ENCODE data around the gene TM9SF4.

The TM9SF4 gene

DNA sequence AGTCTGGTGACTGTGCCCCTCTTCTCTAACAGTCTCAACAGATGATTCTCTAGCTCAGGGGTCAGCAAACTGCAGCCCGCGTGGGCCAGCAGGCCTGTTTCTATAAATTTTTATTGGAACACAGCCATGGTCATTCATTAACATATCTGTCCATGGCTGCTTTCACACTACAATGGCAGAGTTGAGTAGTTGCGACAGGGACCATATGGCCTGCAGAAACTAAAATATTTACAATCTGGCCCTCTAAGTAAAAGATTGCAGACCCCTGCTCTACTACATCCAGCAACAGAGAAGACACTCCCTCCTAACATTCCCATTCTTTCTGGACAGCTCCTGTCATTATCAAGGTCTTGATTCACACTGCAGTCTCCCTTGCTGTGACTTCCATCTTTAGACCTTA, 52.8 kb downstream of the TM9SF4 start:
- Histone ChIP-seq H3K4me3 (ENCODE audit: insufficient read depth in 1 of 2, low read depth in 1 of 2, low read length in 2 of 2) (no peak overlapping the region), H4K91ac (ENCODE audit: low read length) (no peak overlapping the region), H3K36me3 (ENCODE audit: control insufficient read depth in 1 of 2, insufficient read depth in 2 of 2, low read depth in 1 of 2, low read length in 2 of 2) (peaks cover 86 to 92% of the 10 kb centered on the region in 2 experiments), H3K4ac (ENCODE audit: low read depth in 1 of 2, low read length in 2 of 2) (no peak overlapping the region), H2AK5ac (ENCODE audit: low read length, severe bottlenecking) (no peak overlapping the region), H2BK15ac (ENCODE audit: low read depth, poor library complexity, severe bottlenecking) (no peak overlapping the region), H3K27ac (ENCODE audit: low read length, poor library complexity, severe bottlenecking) (no peak overlapping the region), H4K8ac (ENCODE audit: low read length) (no peak overlapping the region), H3K79me1 (replicated peaks; ENCODE audit: low read length, poor library complexity, severe bottlenecking) (peaks cover 19% of the 10 kb centered on the region), H2BK120ac (ENCODE audit: low read depth, low read length) (no peak overlapping the region), H3K27me3 (ENCODE audit: control insufficient read depth in 1 of 2, insufficient read depth in 1 of 2, low read length in 2 of 2) (no peaks in the 10 kb centered on the region), H3K18ac (ENCODE audit: low read depth in 1 of 2, low read length in 2 of 2) (no peak overlapping the region), H2BK12ac (ENCODE audit: low read length in 2 of 2) (no peak overlapping the region), H3K9ac (ENCODE audit: low read length) (no peak overlapping the region), H2AFZ (ENCODE audit: low read depth, low read length) (no peak overlapping the region), H3K14ac (ENCODE audit: low read length in 2 of 2) (no peak overlapping the region), H3K23ac (ENCODE audit: low read length in 2 of 2) (no peak overlapping the region), H3K9me3 (ENCODE audit: control insufficient read depth, low read length) (no peaks in the 10 kb centered on the region), H2BK5ac (ENCODE audit: low read depth, low read length, poor library complexity, severe bottlenecking) (no peak overlapping the region), H3K4me1 (ENCODE audit: control insufficient read depth, insufficient read depth, low read depth, low read length) (no peaks in the 10 kb centered on the region), H3K4me2 (ENCODE audit: low read length, poor library complexity, severe bottlenecking) (no peak overlapping the region)
- no peak for DNase-seq
- 91% methylated on average over 3 of the region's 3 CpGs for WGBS

DNA sequence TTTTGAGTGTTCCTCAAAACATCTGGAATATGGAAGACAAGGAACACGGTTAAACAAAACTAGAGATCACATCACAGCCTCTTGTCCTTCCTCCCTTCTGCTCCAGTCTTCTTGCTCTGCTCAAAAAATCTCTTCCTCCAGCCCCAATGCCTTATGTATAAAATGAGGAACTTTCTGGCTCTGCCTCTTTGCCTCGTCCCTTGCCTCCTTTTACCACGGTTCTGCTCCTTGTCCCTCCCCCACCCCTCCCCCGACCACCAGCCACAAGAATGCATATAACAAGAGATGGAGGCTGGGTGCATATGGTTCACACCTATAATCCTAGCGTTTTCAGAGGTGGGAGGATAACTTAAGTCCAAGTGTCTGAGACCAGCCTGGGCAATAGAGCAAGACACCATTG, 54.4 kb downstream of the TM9SF4 start:
- no peak overlapping the region for H2AFZ ChIP-seq (ENCODE audit: low read depth, low read length)
- peaks cover 6% of the 10 kb centered on the region for H3K4me1 ChIP-seq (ENCODE audit: control insufficient read depth, insufficient read depth, low read depth, low read length)
- H2BK15ac ChIP-seq (ENCODE audit: low read depth, poor library complexity, severe bottlenecking) = no peak overlapping the region
- H2BK120ac ChIP-seq (ENCODE audit: low read depth, low read length) = no peak overlapping the region
- no peak overlapping the region for H3K23ac ChIP-seq (ENCODE audit: low read length in 2 of 2)
- H2BK12ac ChIP-seq (ENCODE audit: low read length in 2 of 2) = no peak overlapping the region
- H3K4ac ChIP-seq (ENCODE audit: low read depth in 1 of 2, low read length in 2 of 2) = no peak overlapping the region
- no peak overlapping the region for H2BK5ac ChIP-seq (ENCODE audit: low read depth, low read length, poor library complexity, severe bottlenecking)
- H4K91ac ChIP-seq (ENCODE audit: low read length) = no peak overlapping the region
- no peak overlapping the region for H3K14ac ChIP-seq (ENCODE audit: low read length in 2 of 2)
- no peak overlapping the region for H3K18ac ChIP-seq (ENCODE audit: low read depth in 1 of 2, low read length in 2 of 2)
- H3K79me1 ChIP-seq (replicated peaks; ENCODE audit: low read length, poor library complexity, severe bottlenecking) = peaks cover 14% of the 10 kb centered on the region
- peaks cover 78 to 83% of the 10 kb centered on the region in 2 experiments for H3K36me3 ChIP-seq (ENCODE audit: control insufficient read depth in 1 of 2, insufficient read depth in 2 of 2, low read depth in 1 of 2, low read length in 2 of 2)
- no peak overlapping the region for H2AK5ac ChIP-seq (ENCODE audit: low read length, severe bottlenecking)
- H3K9me3 ChIP-seq (ENCODE audit: control insufficient read depth, low read length) = no peaks in the 10 kb centered on the region
- no peak overlapping the region for H4K8ac ChIP-seq (ENCODE audit: low read length)
- H3K4me3 ChIP-seq (ENCODE audit: insufficient read depth in 1 of 2, low read depth in 1 of 2, low read length in 2 of 2) = no peak overlapping the region
- no peak overlapping the region for H3K4me2 ChIP-seq (ENCODE audit: low read length, poor library complexity, severe bottlenecking)
- no peaks in the 10 kb centered on the region for H3K27me3 ChIP-seq (ENCODE audit: control insufficient read depth in 1 of 2, insufficient read depth in 1 of 2, low read length in 2 of 2)
- no peak overlapping the region for H3K9ac ChIP-seq (ENCODE audit: low read length)
- WGBS = 89% methylated on average over 2 of the region's 5 CpGs
- no peak for DNase-seq
- no peak overlapping the region for H3K27ac ChIP-seq (ENCODE audit: low read length, poor library complexity, severe bottlenecking)

DNA sequence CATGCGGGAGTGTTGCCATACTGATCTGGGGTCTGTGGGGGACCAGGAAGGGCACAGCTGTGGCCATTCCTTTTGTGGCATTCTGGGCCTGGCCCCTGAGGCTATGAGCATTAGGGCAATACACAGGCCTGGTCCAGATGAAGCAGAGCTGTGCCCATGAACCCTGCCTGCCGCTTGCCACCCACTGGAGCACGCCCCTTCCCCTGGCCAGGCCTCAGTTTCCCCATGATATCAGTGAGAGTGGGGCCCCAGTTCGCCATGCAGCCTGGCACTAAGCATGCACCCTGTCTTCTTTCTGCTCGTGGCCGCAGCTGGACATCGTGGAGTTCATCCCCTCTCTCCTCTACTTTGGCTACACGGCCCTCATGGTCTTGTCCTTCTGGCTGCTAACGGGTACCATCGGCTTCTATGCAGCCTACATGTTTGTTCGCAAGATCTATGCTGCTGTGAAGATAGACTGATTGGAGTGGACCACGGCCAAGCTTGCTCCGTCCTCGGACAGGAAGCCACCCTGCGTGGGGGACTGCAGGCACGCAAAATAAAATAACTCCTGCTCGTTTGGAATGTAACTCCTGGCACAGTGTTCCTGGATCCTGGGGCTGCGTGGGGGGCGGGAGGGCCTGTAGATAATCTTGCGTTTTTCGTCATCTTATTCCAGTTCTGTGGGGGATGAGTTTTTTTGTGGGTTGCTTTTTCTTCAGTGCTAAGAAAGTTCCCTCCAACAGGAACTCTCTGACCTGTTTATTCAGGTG, 55.6 kb downstream of the TM9SF4 start:
- Histone ChIP-seq H2BK15ac (ENCODE audit: low read depth, poor library complexity, severe bottlenecking) (no peak overlapping the region), H3K9me3 (ENCODE audit: control insufficient read depth, low read length) (no peaks in the 10 kb centered on the region), H3K4ac (ENCODE audit: low read depth in 1 of 2, low read length in 2 of 2) (no peak overlapping the region), H2BK12ac (ENCODE audit: low read length in 2 of 2) (no peak overlapping the region), H3K4me2 (ENCODE audit: low read length, poor library complexity, severe bottlenecking) (no peak overlapping the region), H3K4me3 (ENCODE audit: insufficient read depth in 1 of 2, low read depth in 1 of 2, low read length in 2 of 2) (no peak overlapping the region), H4K8ac (ENCODE audit: low read length) (no peak overlapping the region), H3K27me3 (ENCODE audit: control insufficient read depth in 1 of 2, insufficient read depth in 1 of 2, low read length in 2 of 2) (no peaks in the 10 kb centered on the region), H3K23ac (ENCODE audit: low read length in 2 of 2) (no peak overlapping the region), H2AK5ac (ENCODE audit: low read length, severe bottlenecking) (no peak overlapping the region), H3K27ac (ENCODE audit: low read length, poor library complexity, severe bottlenecking) (no peak overlapping the region), H2BK5ac (ENCODE audit: low read depth, low read length, poor library complexity, severe bottlenecking) (no peak overlapping the region), H3K36me3 (ENCODE audit: control insufficient read depth in 1 of 2, insufficient read depth in 2 of 2, low read depth in 1 of 2, low read length in 2 of 2) (peaks cover 66 to 71% of the 10 kb centered on the region in 2 experiments), H3K9ac (ENCODE audit: low read length) (no peak overlapping the region), H2AFZ (ENCODE audit: low read depth, low read length) (no peak overlapping the region), H3K79me1 (replicated peaks; ENCODE audit: low read length, poor library complexity, severe bottlenecking) (peaks cover 10% of the 10 kb centered on the region), H3K18ac (ENCODE audit: low read depth in 1 of 2, low read length in 2 of 2) (no peak overlapping the region), H3K14ac (ENCODE audit: low read length in 2 of 2) (no peak overlapping the region), H3K4me1 (ENCODE audit: control insufficient read depth, insufficient read depth, low read depth, low read length) (peaks cover 6% of the 10 kb centered on the region), H2BK120ac (ENCODE audit: low read depth, low read length) (no peak overlapping the region), H4K91ac (ENCODE audit: low read length) (no peak overlapping the region)
- WGBS = 96% methylated on average over 21 of the region's 21 CpGs
- no peak for DNase-seq

DNA sequence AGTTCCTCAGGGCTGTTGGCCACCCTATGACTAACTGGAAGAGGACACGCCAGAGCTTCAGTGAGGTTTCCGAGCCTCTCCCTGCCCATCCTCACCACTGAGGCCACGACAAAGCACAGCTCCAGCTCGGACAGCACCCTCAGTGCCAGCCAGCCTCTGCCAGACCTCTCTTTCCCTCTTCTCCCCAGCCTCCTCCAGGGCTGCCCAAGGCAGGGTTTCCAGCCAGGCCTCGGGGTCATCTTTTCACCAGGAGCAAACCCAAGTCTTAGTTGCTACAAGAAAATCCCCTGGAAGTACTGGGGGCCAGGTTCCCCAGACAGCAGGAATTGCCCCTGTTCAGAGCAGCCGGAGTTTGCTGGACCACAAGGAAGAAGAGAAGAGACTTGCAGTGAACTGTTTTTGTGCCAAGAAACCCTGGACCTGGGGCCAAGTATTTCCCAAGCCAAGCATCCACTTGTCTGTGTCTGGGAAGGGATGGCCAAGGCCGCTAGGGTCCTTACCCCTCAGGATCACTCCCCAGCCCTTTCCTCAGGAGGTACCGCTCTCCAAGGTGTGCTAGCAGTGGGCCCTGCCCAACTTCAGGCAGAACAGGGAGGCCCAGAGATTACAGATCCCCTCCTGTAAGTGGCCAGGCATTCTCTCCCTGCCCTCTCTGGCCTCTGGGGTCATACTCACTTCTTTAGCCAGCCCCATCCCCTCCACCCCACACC, 56.5 kb downstream of the TM9SF4 start:
- no peak overlapping the region for H3K4me2 ChIP-seq (ENCODE audit: low read length, poor library complexity, severe bottlenecking)

More for the DNA sequence above, 56.5 kb downstream of the TM9SF4 start:
- Histone ChIP-seq H3K14ac (ENCODE audit: low read length in 2 of 2) (no peak overlapping the region), H3K23ac (ENCODE audit: low read length in 2 of 2) (no peak overlapping the region), H3K27me3 (ENCODE audit: control insufficient read depth in 1 of 2, insufficient read depth in 1 of 2, low read length in 2 of 2) (no peaks in the 10 kb centered on the region), H4K8ac (ENCODE audit: low read length) (no peak overlapping the region), H2BK5ac (ENCODE audit: low read depth, low read length, poor library complexity, severe bottlenecking) (no peak overlapping the region), H3K4me1 (ENCODE audit: control insufficient read depth, insufficient read depth, low read depth, low read length) (peaks cover 6% of the 10 kb centered on the region), H2BK120ac (ENCODE audit: low read depth, low read length) (no peak overlapping the region), H2BK12ac (ENCODE audit: low read length in 2 of 2) (no peak overlapping the region), H2AK5ac (ENCODE audit: low read length, severe bottlenecking) (no peak overlapping the region), H3K18ac (ENCODE audit: low read depth in 1 of 2, low read length in 2 of 2) (no peak overlapping the region), H3K9ac (ENCODE audit: low read length) (no peak overlapping the region), H3K36me3 (ENCODE audit: control insufficient read depth in 1 of 2, insufficient read depth in 2 of 2, low read depth in 1 of 2, low read length in 2 of 2) (peaks cover 61 to 65% of the 10 kb centered on the region in 2 experiments), H3K79me1 (replicated peaks; ENCODE audit: low read length, poor library complexity, severe bottlenecking) (peaks cover 10% of the 10 kb centered on the region), H3K9me3 (ENCODE audit: control insufficient read depth, low read length) (no peaks in the 10 kb centered on the region), H4K91ac (ENCODE audit: low read length) (no peak overlapping the region), H2BK15ac (ENCODE audit: low read depth, poor library complexity, severe bottlenecking) (no peak overlapping the region), H3K4ac (ENCODE audit: low read depth in 1 of 2, low read length in 2 of 2) (no peak overlapping the region), H3K27ac (ENCODE audit: low read length, poor library complexity, severe bottlenecking) (no peak overlapping the region), H2AFZ (ENCODE audit: low read depth, low read length) (no peak overlapping the region), H3K4me3 (ENCODE audit: insufficient read depth in 1 of 2, low read depth in 1 of 2, low read length in 2 of 2) (no peak overlapping the region)
- 97% methylated on average over 8 of the region's 8 CpGs for WGBS
- DNase-seq = no peak

Measured in mesenchymal stem cell (in vitro differentiated cells and primary cell).